Breast epithelium (tissue), 3 donors: Measurements from ENCODE around the gene PRKCE.

Source experiments
- POLR2A ChIP-seq: fragments of 450-650 bp; IDR thresholded peaks from one replicate; pipeline ENCODE4 v1.6.1; 2016; ENCODE audit warnings: antibody characterized with exemption, mild to moderate bottlenecking, moderate library complexity
- POLR2AphosphoS5 ChIP-seq, 3 donors: sonication (generic); formaldehyde crosslinking; IDR thresholded peaks; one replicate each; pipeline ENCODE4 v1.6.1; 2017; ENCODE audit warnings: antibody characterized with exemption in 3 of 3

- TF ChIP-seq POLR2AphosphoS5 (IDR thresholded peaks at IDR 0.05) (no peak), POLR2A (no peak)
Measured at GRCh38 chr2:45908316-45909170, 257.1 kb downstream of the PRKCE start.
